Subcutaneous abdominal adipose tissue (tissue), 5 donors: Measurements from ENCODE around the gene TBC1D12.

Experiments
- H3K27ac ChIP-seq: one replicate; pipeline ENCODE4 v1.7.0; 2013; ENCODE audit warnings: low read depth, mild to moderate bottlenecking, inconsistent platforms, low read length, moderate library complexity
- H3K27me3 ChIP-seq, 5 donors: one replicate each; pipeline ENCODE4 v1.7.0; 2013; ENCODE audit warnings: low read length in 5 of 5, inconsistent platforms in 1 of 5; ENCODE audit not compliant: control insufficient read depth in 5 of 5, insufficient read depth in 4 of 5
- H3K36me3 ChIP-seq, 5 donors: one replicate each; pipeline ENCODE4 v1.7.0; 2013; ENCODE audit warnings: low read length in 5 of 5; ENCODE audit not compliant: control insufficient read depth in 5 of 5, insufficient read depth in 5 of 5
- H3K4me1 ChIP-seq, 5 donors: one replicate each; pipeline ENCODE4 v1.7.0; 2013; ENCODE audit warnings: low read length in 5 of 5, mild to moderate bottlenecking in 3 of 5, moderate library complexity in 1 of 5; ENCODE audit not compliant: control insufficient read depth in 5 of 5, insufficient read depth in 5 of 5
- H3K4me3 ChIP-seq, 5 donors: one replicate each; pipeline ENCODE4 v1.7.0; 2013; ENCODE audit warnings: low read length in 5 of 5, low read depth in 1 of 5
- H3K9ac ChIP-seq, 5 donors: one replicate each; pipeline ENCODE4 v1.7.0; 2013; ENCODE audit warnings: low read length in 5 of 5, mild to moderate bottlenecking in 4 of 5, moderate library complexity in 3 of 5
- H3K9me3 ChIP-seq, 5 donors: one replicate each; pipeline ENCODE4 v1.7.0; 2013; ENCODE audit warnings: low read length in 5 of 5; ENCODE audit not compliant: control insufficient read depth in 5 of 5
- donor health status: healthy.
- donor health status: healthy.
- donor health status: healthy.
- donor health status: healthy.
- donor health status: healthy.

Gene TBC1D12

GRCh38 chr10:94420998-94421528 lies 18.7 kb downstream of the TBC1D12 start:
- Histone ChIP-seq H3K4me1 (peaks cover 0 to 11% (median 9%) of the 10 kb centered on the region in 5 donors), H3K27me3 (no peaks in the 10 kb centered on the region), H3K9me3 (peaks cover 2 to 6% (median 4%) of the 10 kb centered on the region in 5 donors), H3K4me3 (no peak overlapping the region), H3K27ac (no peak overlapping the region), H3K36me3 (no peaks in the 10 kb centered on the region), H3K9ac (no peak overlapping the region)

DNA sequence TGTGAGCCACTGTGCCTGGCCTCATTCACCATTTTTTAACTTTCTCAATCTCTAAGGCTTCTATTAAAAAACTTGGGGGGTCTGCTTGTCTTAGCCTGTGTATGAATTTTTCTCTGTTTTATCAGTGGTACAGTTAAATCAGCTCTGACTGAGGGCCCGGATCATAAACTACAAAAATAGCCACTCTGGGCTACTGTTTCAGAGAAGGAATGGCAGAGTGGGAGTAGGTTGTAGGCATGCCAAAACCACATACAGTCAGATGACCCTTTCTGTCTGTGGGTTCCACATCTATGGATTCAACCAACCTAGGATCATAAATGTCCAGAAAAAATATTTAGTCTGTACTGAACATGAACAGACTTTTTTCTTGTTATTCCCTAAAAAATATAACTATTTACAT lies 21.3 kb downstream of the TBC1D12 start:
- Histone ChIP-seq H3K4me1 (peaks cover 2 to 14% (median 11%) of the 10 kb centered on the region in 5 donors), H3K9ac (no peak overlapping the region), H3K27ac (no peak overlapping the region), H3K9me3 (peaks cover 3 to 8% (median 4%) of the 10 kb centered on the region in 5 donors), H3K4me3 (no peak overlapping the region), H3K36me3 (no peaks in the 10 kb centered on the region), H3K27me3 (no peaks in the 10 kb centered on the region)

DNA sequence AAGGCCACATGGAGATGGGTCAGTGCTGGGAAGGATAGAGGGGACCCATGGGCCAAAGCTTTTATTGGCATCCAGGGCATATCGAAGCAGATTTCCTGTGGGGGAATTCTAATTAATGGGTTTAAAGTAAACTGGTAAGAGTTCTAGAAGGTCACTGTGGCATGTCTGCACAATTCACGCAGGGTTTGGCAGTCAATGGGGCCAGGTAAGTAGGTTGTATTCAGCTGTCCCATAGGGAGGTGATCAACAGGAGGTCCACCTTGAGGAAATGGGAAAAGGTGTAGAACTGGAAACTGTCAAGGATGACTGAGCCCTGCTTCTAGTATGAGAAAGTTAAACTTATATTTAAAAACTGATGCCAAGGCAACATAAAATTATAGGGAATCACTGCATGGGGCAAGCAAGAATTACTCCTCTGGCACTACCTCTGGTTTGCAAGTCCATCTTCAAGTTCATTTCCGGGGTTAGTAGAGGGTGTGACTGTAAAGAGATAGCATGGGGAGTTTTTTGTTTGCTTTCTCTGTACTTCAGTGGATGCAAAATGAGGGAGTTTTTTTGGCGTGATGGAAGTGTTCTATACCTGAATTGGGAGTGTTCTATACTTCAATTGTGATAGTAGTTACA lies 22.5 kb downstream of the TBC1D12 start:
- Histone ChIP-seq H3K27ac (no peak overlapping the region), H3K4me1 (peaks cover 2 to 22% (median 16%) of the 10 kb centered on the region in 5 donors), H3K4me3 (no peak overlapping the region)

DNA sequence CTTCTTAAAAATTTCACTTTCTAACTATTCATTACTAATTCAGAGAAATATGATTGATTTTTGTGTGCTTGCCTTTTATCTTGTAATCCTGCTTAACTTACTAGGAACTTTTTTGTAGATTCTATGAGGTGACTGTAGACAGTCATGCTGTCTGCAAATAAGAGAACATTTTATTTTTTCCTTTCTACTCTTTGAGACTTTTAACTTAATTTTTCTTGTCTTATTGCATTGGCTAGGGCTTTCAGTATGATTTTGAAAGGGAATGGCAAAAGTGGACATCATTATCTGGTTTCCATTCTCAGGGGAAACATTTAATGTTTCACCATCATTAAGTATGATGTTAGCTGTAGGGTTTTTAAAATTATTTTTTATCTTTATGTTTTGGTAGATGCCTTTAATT lies 23.6 kb downstream of the TBC1D12 start:
- H3K9me3 ChIP-seq: peaks cover 3 to 8% (median 4%) of the 10 kb centered on the region in 5 donors
- H3K27me3 ChIP-seq: no peaks in the 10 kb centered on the region

More for the DNA sequence above, 22.5 kb downstream of the TBC1D12 start:
- Histone ChIP-seq H3K9ac (no peak overlapping the region), H3K36me3 (no peaks in the 10 kb centered on the region), H3K27me3 (no peaks in the 10 kb centered on the region), H3K9me3 (peaks cover 3 to 8% (median 4%) of the 10 kb centered on the region in 5 donors)

DNA sequence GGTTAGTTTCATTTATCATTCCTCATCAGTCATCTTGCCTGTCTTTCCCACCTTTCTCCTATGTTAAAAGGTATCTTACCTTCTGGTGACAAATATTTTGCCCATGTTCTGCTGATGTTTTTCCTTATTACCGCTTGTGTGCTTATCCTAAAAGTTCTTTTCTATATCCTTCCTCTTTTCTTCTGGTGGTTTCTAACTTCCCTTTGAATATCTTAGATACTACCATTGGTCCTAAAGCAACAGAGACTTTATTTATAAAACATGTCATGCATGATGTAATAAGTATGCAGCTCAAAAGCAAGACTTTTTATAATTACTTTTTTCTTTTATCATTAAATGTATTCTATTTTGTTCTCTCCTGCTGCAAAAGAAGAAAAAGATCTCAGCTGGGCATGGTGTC lies 24.8 kb downstream of the TBC1D12 start:
- Histone ChIP-seq H3K4me3 (no peak overlapping the region), H3K27ac (no peak overlapping the region), H3K36me3 (no peaks in the 10 kb centered on the region), H3K9me3 (peaks cover 3 to 8% (median 4%) of the 10 kb centered on the region in 5 donors), H3K9ac (no peak overlapping the region), H3K27me3 (no peaks in the 10 kb centered on the region), H3K4me1 (peaks cover 2 to 30% (median 25%) of the 10 kb centered on the region in 5 donors)

More for the DNA sequence above, 23.6 kb downstream of the TBC1D12 start:
- H3K36me3 ChIP-seq: no peaks in the 10 kb centered on the region
- no peak overlapping the region for H3K9ac ChIP-seq
- H3K4me1 ChIP-seq: peaks cover 2 to 29% (median 25%) of the 10 kb centered on the region in 5 donors
- no peak overlapping the region for H3K4me3 ChIP-seq
- H3K27ac ChIP-seq: no peak overlapping the region

DNA sequence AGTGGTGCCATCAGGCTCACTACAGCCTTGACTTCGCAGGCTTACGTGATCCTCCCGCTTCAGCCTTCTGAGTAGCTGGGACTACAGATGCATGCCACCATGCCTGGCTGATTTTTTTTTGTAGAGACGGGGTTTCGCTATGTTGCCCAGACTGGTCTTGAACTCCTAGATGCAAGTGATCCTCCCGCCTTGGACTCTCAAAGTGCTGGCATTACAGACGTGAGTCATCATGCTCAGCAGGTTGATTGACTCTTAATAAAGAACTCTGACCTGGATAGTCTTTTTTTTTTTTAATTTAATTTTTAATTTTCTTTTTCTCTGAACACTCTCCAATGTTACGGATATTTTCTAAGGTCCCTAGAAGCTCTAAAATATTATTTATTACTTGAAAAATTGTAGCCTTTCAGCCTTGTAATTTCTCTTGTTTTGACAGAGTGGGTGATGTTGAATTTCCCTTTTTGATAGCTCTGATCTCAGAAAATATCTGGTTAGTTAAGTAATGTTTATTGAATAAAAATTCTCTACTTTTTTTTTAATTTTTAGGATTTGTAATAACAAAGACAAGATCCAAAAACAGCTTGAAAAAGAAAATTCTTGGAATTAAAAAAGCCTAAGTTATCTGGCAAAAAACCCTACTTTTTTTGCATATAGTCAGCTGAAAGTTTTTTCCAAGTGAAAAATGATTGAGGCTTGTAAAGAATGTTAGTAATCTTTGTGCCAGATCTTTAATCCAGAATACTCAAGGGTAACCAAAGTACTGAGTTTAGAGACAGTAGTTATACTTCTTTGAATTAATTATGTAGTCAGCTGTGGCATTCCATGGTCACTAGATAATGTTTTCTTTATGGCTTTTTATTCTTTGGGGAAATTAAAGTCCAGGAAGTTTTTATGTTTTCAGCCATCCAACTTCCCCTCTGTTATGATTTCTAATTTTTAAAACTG lies 26.7 kb downstream of the TBC1D12 start:
- Histone ChIP-seq H3K9ac (peak overlapping the region in 2 of 5 donors; percentile 16 to 35), H3K4me1 (peaks cover 2 to 30% (median 21%) of the 10 kb centered on the region in 5 donors), H3K9me3 (peaks cover 3 to 8% (median 4%) of the 10 kb centered on the region in 5 donors), H3K27ac (peak overlapping the region; percentile 43), H3K4me3 (no peak overlapping the region), H3K36me3 (no peaks in the 10 kb centered on the region), H3K27me3 (no peaks in the 10 kb centered on the region)

DNA sequence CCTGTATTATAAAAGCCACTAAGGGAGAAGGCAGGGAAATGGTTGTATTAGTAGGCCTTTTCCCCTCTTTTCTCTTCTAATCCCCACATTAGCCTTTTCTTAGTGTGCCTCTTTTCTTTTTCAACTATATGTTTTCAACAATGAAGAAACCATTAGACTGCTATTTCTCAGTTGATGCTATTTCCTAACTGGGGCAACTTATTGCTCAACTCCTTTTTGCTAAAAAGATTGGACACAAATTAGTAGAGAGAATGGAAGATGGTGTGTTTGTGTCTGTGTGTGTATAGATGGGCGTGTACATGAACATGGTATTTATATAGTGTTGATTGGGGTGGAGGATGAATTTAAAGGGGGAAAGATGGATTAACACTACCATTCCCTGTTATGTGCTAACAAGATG lies 28.4 kb downstream of the TBC1D12 start:
- H3K9ac ChIP-seq: peak overlapping the region in 1 of 5 donors; percentile 32
- no peaks in the 10 kb centered on the region for H3K36me3 ChIP-seq
- H3K4me3 ChIP-seq: no peak overlapping the region
- H3K27ac ChIP-seq: peak overlapping the region; percentile 31
- no peaks in the 10 kb centered on the region for H3K27me3 ChIP-seq
- peaks cover 0 to 5% (median 3%) of the 10 kb centered on the region in 5 donors for H3K9me3 ChIP-seq
- peaks cover 2 to 32% (median 21%) of the 10 kb centered on the region in 5 donors for H3K4me1 ChIP-seq

- Histone ChIP-seq H3K27ac (no peak overlapping the region), H3K36me3 (no peaks in the 10 kb centered on the region), H3K9me3 (peaks cover 0 to 9% (median 0%) of the 10 kb centered on the region in 5 donors)
Measured at GRCh38 chr10:94432443-94432842, 30.1 kb downstream of the TBC1D12 start.

DNA sequence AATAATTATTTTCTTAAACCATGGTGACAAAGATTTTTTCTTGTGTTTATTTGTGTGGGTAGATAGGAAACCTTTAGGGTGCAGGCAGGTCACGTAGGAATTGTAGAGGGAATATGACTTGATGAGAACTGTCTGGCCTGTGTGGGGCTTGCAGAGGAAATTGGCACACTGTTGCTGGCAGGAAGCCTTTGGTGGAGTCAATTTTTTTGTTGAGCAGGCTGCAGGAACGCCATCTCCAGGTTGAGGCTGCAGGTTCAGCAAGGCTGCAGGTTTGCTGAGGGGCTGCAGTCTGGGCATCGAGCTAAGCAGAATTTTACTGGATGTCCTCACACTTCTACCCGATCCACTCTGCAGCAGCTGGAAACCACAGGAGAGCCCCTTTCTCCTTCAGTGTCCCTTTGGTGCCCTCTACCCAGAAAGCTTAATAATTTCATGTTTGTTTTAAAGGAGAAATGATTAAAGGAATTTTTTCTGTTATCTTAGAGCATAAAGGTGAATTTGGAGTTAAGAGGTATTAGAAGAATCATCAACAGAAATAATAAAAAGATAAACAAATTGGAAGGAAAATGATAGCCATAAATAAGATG lies 37.0 kb downstream of the TBC1D12 start:
- H3K9me3 ChIP-seq: peaks cover 0 to 11% (median 0%) of the 10 kb centered on the region in 5 donors
- H3K9ac ChIP-seq: peak overlapping the region in 1 of 5 donors; percentile 14
- no peak overlapping the region for H3K4me3 ChIP-seq
- no peaks in the 10 kb centered on the region for H3K27me3 ChIP-seq
- no peak overlapping the region for H3K27ac ChIP-seq
- H3K4me1 ChIP-seq: peaks cover 2 to 10% (median 8%) of the 10 kb centered on the region in 5 donors
- no peaks in the 10 kb centered on the region for H3K36me3 ChIP-seq

More at GRCh38 chr10:94432443-94432842, 30.1 kb downstream of the TBC1D12 start:
- Histone ChIP-seq H3K4me1 (peaks cover 2 to 33% (median 21%) of the 10 kb centered on the region in 5 donors), H3K4me3 (no peak overlapping the region), H3K27me3 (no peaks in the 10 kb centered on the region), H3K9ac (no peak overlapping the region)
